Omental fat pad (tissue), 4 donors: Measurements from ENCODE around the gene CHL1. TPM values are rescaled to one million over a fixed set of nuclear protein-coding genes. Genes with fewer than 3 reads are reported as not detected.

ENCODE experiments used
- ATAC-seq: fragments of 150-250 bp; one replicate; pipeline ENCODE4 v1.9.1; 2016; ENCODE audit warnings: mild to moderate bottlenecking, moderate library complexity; ENCODE audit not compliant: low FRiP score
- DNase-seq: peaks from one replicate; pipeline ENCODE4 v3.0.0-alpha.2; 2019; ENCODE audit warnings: low spot score
- total RNA-seq, 4 donors: library from RNA; depleted of rRNA; stranded (reverse); fragments of >200 nt; gene quantifications; one replicate each; pipeline ENCODE4 v1.1.0, GENCODE V29; 2016
- TF ChIP-seq, protein P1 (sequence below), 3 donors: fragments of 450-650 bp; IDR thresholded peaks; one replicate each; pipeline ENCODE4 v1.5.1; 2016 to 2017; ENCODE audit warnings: antibody characterized with exemption in 3 of 3, mild to moderate bottlenecking in 3 of 3, moderate library complexity in 2 of 3

CHL1 gene
- total RNA-seq, 4 donors from 2014 or later, result 18.7 to 64.2 (median 42.1) TPM

GRCh38 chr3:243356-243725, 46.8 kb downstream of the CHL1 start:
- DNase-seq (no peak), ATAC-seq (peak; percentile 80)
- TF ChIP-seq, protein P1, sequence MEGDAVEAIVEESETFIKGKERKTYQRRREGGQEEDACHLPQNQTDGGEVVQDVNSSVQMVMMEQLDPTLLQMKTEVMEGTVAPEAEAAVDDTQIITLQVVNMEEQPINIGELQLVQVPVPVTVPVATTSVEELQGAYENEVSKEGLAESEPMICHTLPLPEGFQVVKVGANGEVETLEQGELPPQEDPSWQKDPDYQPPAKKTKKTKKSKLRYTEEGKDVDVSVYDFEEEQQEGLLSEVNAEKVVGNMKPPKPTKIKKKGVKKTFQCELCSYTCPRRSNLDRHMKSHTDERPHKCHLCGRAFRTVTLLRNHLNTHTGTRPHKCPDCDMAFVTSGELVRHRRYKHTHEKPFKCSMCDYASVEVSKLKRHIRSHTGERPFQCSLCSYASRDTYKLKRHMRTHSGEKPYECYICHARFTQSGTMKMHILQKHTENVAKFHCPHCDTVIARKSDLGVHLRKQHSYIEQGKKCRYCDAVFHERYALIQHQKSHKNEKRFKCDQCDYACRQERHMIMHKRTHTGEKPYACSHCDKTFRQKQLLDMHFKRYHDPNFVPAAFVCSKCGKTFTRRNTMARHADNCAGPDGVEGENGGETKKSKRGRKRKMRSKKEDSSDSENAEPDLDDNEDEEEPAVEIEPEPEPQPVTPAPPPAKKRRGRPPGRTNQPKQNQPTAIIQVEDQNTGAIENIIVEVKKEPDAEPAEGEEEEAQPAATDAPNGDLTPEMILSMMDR (IDR thresholded peaks at IDR 0.05), result no peak

GRCh38 chr3:244041-244440, 47.5 kb downstream of the CHL1 start:
- DNase-seq (no peak), ATAC-seq (no peak)
- TF ChIP-seq, protein P1 (IDR thresholded peaks at IDR 0.05), result no peak

DNA sequence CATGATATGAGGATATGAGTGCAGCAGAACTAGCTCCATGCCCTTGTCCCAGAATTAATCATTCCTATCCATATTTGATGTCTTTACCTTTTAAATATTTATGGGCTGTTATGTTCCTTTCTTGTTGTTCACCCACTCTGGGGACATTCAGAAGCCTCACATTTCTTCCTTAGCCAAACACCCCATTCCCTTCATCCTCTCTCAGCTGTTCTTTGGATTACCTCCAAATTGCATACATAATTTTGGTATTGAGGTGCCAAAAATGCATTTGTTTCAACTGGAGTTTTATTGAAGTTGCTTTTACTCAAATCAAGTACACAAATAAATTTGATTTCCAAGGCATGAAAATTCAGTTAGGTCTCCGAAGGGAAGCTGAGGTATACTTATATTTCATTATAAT, 51.4 kb downstream of the CHL1 start:
- no peak for ATAC-seq
- DNase-seq, result no peak
- TF ChIP-seq, protein P1 (IDR thresholded peaks at IDR 0.05), result no peak

DNA sequence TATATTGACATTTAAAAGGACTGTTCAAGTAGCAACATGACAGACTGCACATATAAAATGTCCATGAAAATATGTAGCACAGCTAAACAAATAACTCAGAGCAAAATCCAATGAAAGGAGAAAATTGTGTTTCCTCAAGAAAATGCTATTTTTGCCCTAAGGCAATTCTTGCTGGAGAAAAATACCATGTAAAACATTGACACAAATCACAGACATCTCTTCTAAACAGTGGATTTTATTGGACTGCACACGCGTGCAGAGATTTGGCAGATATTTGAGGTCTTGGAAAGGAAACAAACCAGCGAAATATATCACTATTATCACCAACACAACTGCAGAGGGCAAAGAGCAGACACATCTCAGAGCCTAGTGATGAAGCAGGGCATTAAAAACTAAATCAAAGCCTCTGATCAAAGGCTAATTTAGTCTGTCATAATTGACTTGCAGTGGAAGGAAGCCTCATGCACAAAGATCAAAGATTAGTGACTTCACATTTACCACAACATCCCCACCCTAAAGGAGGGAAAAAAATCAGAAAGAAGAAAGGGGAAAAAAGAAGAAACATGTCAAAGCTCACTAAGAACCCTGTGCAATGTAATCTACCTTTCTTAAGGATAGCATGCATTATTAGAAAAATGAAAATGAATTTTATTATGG, 52.4 kb downstream of the CHL1 start:
- ATAC-seq (no peak), DNase-seq (no peak)
- TF ChIP-seq, protein P1 (IDR thresholded peaks at IDR 0.05), result no peak

DNA sequence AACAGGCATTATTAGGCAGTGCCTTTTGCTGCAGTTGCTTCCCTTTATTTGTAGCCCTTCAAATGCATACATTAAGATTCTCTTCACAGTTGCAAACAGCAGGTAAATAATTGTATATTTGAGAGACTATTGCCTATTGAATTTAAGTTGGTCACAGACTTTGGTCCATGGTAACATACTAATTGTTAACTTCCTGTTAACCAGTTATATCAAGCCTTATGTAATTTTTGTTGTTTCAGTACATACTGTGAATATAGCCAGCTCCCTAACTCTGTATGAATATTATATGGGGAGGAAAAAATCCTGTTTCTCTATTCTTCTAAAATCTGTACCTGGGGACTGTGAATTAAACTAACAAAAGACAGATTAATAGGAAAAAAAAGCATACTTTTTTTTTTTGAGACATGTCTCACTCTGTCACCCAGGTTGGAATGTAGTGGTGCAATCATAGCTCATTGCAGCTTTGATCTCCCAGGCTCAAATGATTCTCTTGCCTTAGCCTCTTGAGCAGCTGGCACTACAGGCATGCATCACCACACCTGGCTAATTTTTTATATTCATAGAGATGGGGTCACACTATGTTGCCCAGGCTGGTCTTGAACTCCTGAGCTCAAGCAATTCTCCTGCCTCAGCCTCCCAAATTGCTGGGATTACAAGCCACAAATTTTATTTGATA, 53.2 kb downstream of the CHL1 start:
- ATAC-seq (no peak), DNase-seq (no peak)
- TF ChIP-seq, protein P1 (IDR thresholded peaks at IDR 0.05), result no peak

- DNase-seq (no peak), ATAC-seq (no peak)
- TF ChIP-seq, protein P1 (IDR thresholded peaks at IDR 0.05), result no peak
These were observed 59.9 kb downstream of the CHL1 start for GRCh38 chr3:256501-256900.

GRCh38 chr3:257826-258225, 61.3 kb downstream of the CHL1 start:
- DNase-seq (no peak), ATAC-seq (no peak)
- TF ChIP-seq, protein P1 (IDR thresholded peaks at IDR 0.05), result no peak
